HG03439 (cell line): ENCODE data around the gene ZNHIT2.

Experiments
- ATAC-seq: cut with Tn5 transposase; IDR thresholded peaks from one replicate; pipeline ENCODE4 v1.9.1; 2021; ENCODE audit warnings: mild to moderate bottlenecking, moderate library complexity; ENCODE audit not compliant: unreplicated experiment

Gene ZNHIT2

GRCh38 chr11:65078786-65079342 lies 38.6 kb downstream of the ZNHIT2 start:
- no peak for ATAC-seq

GRCh38 chr11:65078151-65078550 lies 39.4 kb downstream of the ZNHIT2 start:
- no peak for ATAC-seq

GRCh38 chr11:65077451-65077850 lies 40.0 kb downstream of the ZNHIT2 start:
- ATAC-seq: no peak

GRCh38 chr11:65072631-65072966 lies 44.9 kb downstream of the ZNHIT2 start:
- ATAC-seq: no peak

GRCh38 chr11:65071907-65072630 lies 45.4 kb downstream of the ZNHIT2 start:
- ATAC-seq: no peak

- ATAC-seq: no peak
Observed at GRCh38 chr11:65069217-65069616, 48.3 kb downstream of the ZNHIT2 start.

GRCh38 chr11:65067446-65067845 lies 50.1 kb downstream of the ZNHIT2 start:
- no peak for ATAC-seq

- no peak for ATAC-seq
Observed at GRCh38 chr11:65066805-65067291, 50.7 kb downstream of the ZNHIT2 start.
